Suprapubic skin (tissue), 4 donors: ENCODE results near the gene CABP4.

Source experiments
- EP300 ChIP-seq: sonication (generic); formaldehyde crosslinking; IDR thresholded peaks from one replicate; pipeline ENCODE4 v1.6.1; 2017; ENCODE audit warnings: antibody characterized with exemption
- POLR2A ChIP-seq, 2 donors: fragments of 450-650 bp; IDR thresholded peaks; one replicate each; pipeline ENCODE4 v1.6.1; 2017; ENCODE audit warnings: antibody characterized with exemption in 2 of 2, mild to moderate bottlenecking in 2 of 2, moderate library complexity in 2 of 2
- POLR2AphosphoS5 ChIP-seq, 3 donors: sonication (generic); formaldehyde crosslinking; IDR thresholded peaks; one replicate each; pipeline ENCODE4 v1.6.1; 2017; ENCODE audit warnings: antibody characterized with exemption in 3 of 3
- TF ChIP-seq, protein P1 (sequence below), 2 donors: fragments of 200-600 bp in 1 of 2; fragments of 450-650 bp in 1 of 2; sonication (generic) in 1 of 2; IDR thresholded peaks; one replicate each; pipeline ENCODE4 v1.5.1; 2016 to 2019; ENCODE audit warnings: antibody characterized with exemption in 2 of 2, mild to moderate bottlenecking in 1 of 2, moderate library complexity in 1 of 2

DNA sequence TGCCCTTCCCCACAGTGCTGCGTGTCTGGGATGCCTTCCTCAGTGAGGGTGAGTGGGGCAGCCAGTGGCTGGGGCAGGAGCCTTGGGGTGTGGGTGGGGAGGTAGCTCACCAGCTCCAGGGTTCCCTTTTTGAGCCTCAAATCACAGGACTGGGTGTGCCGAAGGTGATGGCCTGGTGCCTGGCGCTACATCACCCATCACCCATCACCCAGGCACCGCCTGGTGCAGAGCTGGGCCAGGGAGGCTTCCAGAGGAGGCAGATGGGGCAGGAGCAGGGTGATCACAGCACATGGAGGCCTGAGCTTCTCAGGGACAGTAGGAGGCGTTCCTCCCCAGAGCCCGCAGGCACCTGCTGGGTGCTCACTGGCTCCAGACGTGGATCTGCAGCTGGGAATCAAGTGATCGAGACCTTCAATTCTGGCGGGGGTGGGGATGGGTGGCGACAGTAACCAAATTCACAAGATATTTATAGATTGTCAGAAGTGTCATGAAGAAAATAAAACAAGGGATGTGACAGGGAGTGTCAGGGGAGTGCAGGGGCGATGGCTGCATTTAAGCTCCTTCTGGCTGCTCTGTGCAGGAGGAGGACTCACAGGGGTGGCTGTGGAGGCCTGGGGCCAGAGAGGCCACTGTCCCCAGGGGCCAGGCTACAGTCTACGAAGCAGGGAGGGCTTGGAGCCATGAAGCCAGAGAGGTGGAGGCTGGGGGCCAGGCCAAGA, 48.0 kb upstream of the CABP4 start:
- TF ChIP-seq, protein P1, sequence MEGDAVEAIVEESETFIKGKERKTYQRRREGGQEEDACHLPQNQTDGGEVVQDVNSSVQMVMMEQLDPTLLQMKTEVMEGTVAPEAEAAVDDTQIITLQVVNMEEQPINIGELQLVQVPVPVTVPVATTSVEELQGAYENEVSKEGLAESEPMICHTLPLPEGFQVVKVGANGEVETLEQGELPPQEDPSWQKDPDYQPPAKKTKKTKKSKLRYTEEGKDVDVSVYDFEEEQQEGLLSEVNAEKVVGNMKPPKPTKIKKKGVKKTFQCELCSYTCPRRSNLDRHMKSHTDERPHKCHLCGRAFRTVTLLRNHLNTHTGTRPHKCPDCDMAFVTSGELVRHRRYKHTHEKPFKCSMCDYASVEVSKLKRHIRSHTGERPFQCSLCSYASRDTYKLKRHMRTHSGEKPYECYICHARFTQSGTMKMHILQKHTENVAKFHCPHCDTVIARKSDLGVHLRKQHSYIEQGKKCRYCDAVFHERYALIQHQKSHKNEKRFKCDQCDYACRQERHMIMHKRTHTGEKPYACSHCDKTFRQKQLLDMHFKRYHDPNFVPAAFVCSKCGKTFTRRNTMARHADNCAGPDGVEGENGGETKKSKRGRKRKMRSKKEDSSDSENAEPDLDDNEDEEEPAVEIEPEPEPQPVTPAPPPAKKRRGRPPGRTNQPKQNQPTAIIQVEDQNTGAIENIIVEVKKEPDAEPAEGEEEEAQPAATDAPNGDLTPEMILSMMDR (IDR thresholded peaks at IDR 0.05), result no peak
- TF ChIP-seq EP300, result no peak
- no peak for TF ChIP-seq POLR2AphosphoS5 (IDR thresholded peaks at IDR 0.05)
- TF ChIP-seq POLR2A (IDR thresholded peaks at IDR 0.05), result no peak
